Measurements from ENCODE around the gene CLDN1. TPM values are rescaled to one million over a fixed set of nuclear protein-coding genes. Genes with fewer than 3 reads are reported as not detected.
"Not testable (repeated sequence)": the region's sequence is repeated elsewhere in the genome, so short reads cannot be mapped to it uniquely, and the experiment has no call there.

The CLDN1 gene
- polyA plus RNA-seq, 5 donors, result 1.6 to 5.0 (median 2.0) TPM

- no peak for DNase-seq
Measured at GRCh38 chr3:190299969-190300368, 22.3 kb downstream of the CLDN1 start.

GRCh38 chr3:190294030-190294429, 28.2 kb downstream of the CLDN1 start:
- DNase-seq, result no peak

DNA sequence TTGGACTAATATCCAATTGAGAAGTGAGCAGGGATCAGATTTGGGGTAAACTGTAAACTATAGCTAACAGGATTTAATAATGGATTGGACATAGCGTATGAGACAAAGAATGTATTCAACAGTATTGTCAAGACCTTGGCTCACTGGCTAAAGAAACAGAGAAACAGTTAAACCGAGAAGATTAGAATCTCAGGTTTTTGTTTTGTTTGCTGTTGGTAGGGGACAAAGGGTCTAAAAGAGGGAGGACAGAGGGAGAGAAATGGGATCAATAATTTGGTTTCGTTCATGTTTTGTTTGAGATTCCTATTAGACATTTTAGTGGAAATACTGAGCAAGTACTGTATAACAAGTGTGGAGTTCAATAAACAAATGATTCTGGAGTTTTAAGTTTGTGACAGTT, 28.6 kb downstream of the CLDN1 start:
- no peak for DNase-seq

GRCh38 chr3:190291994-190292584, 30.2 kb downstream of the CLDN1 start:
- DNase-seq, result no peak

DNA sequence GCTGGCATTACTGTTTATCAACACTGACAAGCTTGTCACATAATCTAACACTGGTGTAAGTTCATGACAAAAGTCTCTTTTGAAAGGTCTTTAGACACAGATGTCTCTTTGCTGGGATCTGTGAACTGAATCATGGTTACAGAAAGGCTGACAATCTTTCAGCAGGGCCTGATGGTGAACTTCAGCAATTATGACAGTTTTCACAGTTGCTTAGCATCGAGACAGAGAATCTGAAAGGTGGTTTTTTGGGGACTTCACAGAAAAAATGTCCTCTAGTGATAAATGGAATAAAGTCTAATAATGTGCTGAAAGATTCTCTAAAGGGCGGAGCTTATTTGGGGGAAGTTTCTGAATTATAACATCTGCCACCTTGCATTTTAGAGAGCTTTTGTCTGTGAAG, 32.3 kb downstream of the CLDN1 start:
- no peak for DNase-seq

DNA sequence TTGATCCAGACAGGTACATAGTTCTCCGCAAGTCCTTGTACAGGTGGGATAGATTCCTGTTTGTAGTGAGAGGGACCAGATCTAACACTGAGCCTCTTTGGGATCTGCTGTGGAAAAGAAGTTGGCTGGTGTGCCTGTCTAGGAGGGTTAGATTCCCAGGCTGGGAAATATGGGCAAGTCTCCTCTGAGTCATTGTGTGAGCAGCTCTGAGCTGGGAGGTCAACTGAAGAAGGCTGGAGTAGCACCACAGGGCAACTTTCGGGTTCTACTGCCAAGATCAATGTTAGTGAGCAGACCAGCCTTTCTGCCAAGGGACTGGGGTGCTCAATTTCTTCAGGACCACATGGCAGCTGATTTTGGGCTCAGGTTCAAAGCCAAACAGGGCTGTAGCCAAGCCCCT, 33.4 kb downstream of the CLDN1 start:
- no peak for DNase-seq

GRCh38 chr3:190286014-190286413, 36.2 kb downstream of the CLDN1 start:
- no peak for DNase-seq

DNA sequence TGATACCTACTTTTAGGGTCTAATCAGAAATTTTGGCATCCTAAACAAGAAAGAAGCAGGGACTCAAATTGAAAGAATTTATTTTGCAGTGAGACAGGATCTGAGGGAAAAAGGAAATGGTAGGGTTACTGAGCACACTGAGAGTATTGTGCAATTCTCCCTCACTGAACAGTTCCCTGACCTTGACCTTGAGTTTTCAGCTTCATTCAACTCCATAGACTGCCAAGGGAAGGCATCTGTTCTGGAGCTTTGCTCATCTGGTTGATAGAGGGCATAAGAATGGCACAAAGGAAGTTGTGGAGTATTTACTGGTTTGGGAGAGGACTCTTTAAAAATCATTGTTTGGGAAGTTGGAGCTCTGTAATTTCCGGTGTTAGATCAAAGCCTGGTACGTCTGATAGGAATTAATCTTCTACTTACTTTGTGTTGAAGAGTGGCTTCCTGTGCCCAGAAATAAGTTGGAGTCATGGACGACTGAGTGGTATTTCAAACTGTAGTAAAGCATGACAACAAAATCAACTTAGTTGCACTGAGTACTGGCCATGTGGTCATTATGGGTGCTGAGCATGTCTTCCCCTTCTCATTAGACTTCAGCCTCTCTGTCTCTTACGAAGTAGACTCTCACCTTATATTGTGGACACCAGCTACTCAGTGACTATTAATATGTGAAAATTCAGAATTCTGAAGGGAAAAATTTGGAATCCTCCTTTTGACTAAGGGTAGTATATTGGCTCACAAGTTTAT, 40.8 kb downstream of the CLDN1 start:
- peak; percentile 10 to 17 for DNase-seq

- no peak for DNase-seq
Measured at GRCh38 chr3:190279690-190280089, 42.6 kb downstream of the CLDN1 start.

DNA sequence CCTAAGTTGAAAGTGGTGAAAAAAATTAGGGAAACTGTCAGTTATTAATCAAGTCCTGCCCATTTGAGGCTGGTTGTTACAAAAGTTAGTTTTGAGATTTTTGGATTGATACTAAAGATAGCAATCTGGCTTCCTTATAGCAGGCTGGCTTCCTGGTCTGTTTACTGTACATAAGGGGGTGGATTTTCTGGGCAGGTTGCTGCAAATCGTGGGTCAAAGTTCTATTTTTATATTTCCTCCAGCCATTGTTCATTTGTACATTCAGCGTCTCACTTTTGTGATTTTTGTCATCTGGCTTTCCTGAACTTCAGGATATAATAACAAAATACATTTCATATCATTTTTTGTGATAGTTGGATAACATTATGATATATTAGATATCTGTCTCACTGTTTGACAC, 49.5 kb downstream of the CLDN1 start:
- DNase-seq, result no peak

DNA sequence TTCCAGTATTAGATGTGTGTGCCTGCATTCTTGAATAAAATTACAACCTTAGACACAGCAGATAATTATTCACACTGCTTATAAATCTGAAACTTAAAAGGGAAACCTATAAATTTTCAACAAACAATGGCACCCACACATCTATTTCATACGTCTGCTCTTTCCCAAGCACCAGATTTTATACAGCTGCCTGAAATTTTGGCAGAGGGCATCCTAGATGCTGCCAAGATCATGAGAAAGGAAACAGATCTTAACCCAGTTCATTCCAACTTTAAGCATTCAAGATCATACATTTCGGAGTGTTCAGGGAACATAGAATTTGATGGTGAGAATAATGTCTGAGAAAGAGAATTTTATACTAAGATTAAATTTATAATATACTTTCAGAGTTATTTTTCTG, 53.1 kb downstream of the CLDN1 start:
- peak; percentile 23 to 49 for DNase-seq

GRCh38 chr3:190267464-190267863, 54.8 kb downstream of the CLDN1 start:
- not testable (repeated sequence) for DNase-seq

DNA sequence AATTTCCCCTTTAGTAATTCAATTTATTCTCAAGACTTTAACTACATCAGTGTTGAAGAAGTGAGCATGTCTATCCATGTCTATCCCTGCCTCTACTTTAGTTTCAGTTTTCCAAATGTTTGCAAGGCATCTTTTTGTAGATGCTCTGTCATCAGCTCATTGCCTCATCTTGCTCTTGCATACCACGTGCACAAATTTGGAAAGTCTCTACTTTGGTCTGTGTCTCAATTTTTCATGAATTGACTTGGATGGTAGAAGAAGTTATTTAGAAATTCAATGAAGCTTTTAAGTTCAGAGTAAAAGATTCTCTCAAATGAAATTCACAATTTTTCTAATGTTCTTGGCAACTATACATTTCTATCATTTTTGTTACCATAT, 55.3 kb downstream of the CLDN1 start:
- no peak for DNase-seq

GRCh38 chr3:190266265-190266912, 55.9 kb downstream of the CLDN1 start:
- no peak for DNase-seq

- DNase-seq, result no peak
Measured at GRCh38 chr3:190265796-190266195, 56.5 kb downstream of the CLDN1 start.

- DNase-seq, result no peak
Measured at GRCh38 chr3:190265126-190265525, 57.1 kb downstream of the CLDN1 start.

DNA sequence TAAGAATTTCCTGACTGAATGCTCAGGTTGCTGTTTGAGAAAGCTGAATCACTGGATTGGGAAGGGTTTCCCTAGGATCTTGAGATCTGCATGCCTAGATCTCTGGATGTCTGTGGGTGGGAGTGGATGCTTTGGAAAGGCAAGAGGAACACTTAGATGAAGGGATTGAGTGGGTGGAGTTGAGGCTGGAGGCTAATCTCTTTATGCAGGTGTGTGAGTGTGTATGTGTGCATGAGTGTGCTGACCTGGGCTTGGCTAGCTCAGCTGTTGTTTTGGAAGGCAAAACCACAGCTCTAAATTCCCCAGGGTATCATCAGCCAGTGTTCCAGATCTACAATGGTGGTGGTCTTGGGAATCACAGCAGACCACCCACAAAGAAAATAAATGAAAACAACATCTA, 60.5 kb downstream of the CLDN1 start:
- no peak for DNase-seq

GRCh38 chr3:190261015-190261414, 61.2 kb downstream of the CLDN1 start:
- DNase-seq, result no peak

- DNase-seq, result no peak
Measured at GRCh38 chr3:190260301-190260700, 61.9 kb downstream of the CLDN1 start.

DNA sequence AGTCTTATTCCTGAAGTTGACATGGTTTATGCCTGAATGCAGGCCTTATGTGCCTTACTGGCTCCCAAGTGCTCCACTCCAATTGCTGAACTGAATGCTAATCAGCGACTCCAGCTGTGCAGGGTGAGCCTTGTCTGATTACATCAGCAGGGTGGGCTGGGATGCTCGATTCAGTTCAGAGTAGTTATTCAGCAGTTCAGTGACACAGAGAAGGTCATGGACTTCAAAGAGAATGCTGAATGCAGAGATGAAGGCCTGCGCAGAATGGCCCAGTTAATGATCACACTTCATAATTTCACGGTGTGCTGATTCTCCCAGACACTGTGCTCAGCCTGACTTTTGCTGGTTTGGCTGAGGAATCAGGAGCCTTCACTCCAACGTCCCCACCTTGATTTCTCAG, 63.6 kb downstream of the CLDN1 start:
- DNase-seq, result no peak

Data from right lung (tissue), 5 donors.